PC-3 (cell line): ENCODE data around the gene GPR156.

Experiments used
- CTCF ChIP-seq: fragments of 300-600 bp; sonication (generic); conservative IDR thresholded peaks from 2 replicates; pipeline ENCODE4 v1.5.1; 2017; ENCODE audit warnings: antibody characterized with exemption, low read depth, mild to moderate bottlenecking, low read length
- EZH2phosphoT487 ChIP-seq: fragments of 300-600 bp; sonication (generic); IDR thresholded peaks from 2 replicates; pipeline ENCODE4 v1.6.1; 2018; ENCODE audit warnings: mild to moderate bottlenecking, antibody characterized with exemption, low read length, borderline replicate concordance

- TF ChIP-seq CTCF (no peak), EZH2phosphoT487 (no peak)
Measured at GRCh38 chr3:120302361-120302760, 17.3 kb upstream of the GPR156 start.
